GM19351 (cell line): ENCODE measurements around the gene XRN2.

Experiments used
- ATAC-seq: cut with Tn5 transposase; IDR thresholded peaks from one replicate; pipeline ENCODE4 v1.9.1; 2021; ENCODE audit warnings: mild to moderate bottlenecking, moderate library complexity; ENCODE audit not compliant: unreplicated experiment

XRN2 gene

DNA sequence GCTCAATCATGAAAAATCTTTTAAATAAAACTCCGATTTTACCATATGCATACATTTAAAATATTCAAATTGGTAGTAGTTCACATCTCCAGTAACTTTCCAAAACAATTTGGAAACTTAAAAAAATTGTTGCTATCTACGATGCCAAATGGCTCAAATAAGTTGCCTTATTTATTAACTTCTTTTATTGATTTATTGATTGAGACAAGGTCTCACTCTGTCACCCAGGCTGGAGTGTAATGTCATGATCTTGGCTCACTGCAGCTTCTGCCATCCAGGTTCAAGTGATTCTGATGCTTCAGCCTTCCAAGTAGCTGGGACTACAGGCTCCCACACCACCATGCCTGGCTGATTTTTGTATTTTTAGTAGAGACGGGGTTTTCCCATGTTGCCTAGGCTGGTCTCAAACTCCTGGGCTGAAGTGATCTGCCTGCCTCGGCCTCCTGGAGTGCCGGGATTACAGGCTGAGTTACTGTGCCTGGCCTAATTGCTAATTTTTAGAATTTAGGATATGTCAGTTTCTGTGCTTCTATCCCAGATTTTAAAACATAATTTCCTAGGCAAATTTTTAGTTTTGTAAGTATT is 81.3 kb downstream of the XRN2 start:
- ATAC-seq = no peak

DNA sequence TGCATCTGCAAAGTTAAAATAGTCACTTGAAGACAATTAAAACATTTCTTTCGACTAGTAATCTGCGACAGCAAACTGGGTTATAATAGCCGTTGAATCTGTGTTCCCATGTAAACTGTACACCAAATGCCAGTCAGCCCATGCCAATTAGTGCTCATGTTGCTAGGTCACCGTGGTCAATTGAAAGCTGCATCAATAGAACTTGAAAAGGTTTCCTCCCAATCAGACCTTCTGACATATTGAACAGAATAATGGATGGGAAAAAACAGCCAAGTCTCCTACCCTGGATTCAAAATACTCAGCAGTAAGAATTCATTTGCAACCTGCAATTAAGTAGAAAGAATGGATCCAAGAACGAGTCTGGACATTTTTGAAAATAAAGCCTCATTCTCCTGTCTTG is 83.0 kb downstream of the XRN2 start:
- ATAC-seq = no peak

- no peak for ATAC-seq
These were observed 84.4 kb downstream of the XRN2 start for GRCh38 chr20:21387528-21387927.

DNA sequence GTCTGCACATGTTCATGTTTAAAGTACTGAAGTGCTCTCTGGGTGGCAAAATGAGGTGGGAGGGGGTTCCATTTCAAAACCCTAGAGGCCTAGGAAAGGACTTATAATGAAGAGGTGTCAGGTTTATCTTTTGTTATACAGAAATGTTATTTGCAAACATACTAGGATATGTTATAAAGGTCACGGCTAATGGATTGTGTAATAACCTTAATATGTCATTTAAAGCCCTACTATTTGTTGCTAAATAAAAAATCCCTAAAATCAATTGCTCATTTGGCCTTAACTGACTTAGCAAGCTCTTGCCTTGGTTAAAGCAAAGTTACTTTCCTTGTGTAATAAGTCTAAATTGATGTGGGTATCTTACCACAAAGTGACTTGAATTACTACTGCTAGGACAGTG is 85.4 kb downstream of the XRN2 start:
- ATAC-seq = no peak

DNA sequence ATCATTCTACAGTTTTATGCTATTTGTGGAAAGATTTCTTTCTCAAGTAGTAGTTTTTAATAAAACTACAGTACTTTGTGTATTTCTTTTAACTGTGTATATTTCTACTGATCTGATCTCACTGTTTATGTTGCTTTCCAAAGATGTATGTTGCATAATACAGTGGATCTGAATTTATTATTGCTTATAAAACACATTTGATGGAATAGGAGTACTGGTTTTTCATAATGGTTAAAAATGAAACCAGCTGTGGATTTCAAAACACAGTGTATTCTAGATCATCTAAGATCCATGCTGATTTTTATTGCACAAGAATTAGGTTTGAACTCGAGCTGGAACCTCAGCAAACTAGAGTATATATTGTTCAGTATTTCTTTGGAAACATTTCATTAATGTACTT is 86.2 kb downstream of the XRN2 start:
- ATAC-seq = no peak

GRCh38 chr20:21390768-21391167 is 87.6 kb downstream of the XRN2 start:
- no peak for ATAC-seq

GRCh38 chr20:21391185-21391971 is 88.2 kb downstream of the XRN2 start:
- no peak for ATAC-seq

- no peak for ATAC-seq
These were observed 88.8 kb downstream of the XRN2 start for GRCh38 chr20:21391972-21392352.

GRCh38 chr20:21393166-21393565 is 90.0 kb downstream of the XRN2 start:
- ATAC-seq = no peak

- ATAC-seq = no peak
These were observed 90.8 kb downstream of the XRN2 start for GRCh38 chr20:21393816-21394519.

DNA sequence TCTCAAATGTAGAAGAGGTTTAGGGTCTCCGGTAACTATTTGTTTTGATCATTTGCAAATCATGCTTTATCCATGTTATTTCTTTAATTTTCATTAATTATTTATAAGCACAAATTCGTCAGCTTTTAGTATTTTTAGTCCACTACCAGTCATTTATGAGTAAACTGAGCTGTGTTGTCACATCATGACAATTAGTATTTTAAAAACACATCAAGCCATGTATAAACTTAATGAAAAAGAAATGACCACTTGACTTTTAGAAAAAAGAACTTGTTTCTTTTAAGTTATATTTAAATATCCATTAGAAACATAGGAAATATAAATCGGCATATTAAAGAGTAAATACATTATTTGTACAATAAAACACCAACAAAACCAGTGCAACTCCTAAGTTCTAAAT is 91.4 kb downstream of the XRN2 start:
- ATAC-seq = no peak

DNA sequence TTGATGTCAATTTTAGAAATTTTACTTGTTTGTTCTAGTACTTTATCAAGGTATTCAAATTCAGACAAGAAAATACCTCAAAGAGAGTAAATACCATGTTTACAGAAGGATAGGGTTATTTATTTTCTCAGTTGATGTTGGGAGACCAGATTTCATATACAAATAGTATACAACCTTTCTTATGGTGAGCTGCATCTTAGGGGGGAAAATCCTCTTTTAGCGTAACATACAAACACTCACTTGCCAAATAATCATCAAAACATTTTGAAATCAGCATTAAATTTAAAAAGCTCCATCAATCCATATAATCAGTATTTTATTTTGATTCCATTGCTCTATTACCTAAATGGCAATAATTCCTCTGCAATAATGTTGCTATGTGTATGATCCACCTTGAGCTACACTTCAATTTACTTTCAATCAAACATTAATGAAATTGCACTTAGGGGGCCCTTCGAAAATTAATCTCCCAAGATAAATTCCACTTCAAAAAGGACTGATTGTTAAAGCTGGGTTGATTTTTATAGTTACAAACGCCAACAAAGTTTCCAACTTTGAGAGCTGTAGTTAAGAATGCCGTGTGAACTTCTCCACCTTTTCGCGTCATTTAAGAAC is 92.0 kb downstream of the XRN2 start:
- ATAC-seq = no peak

- peak; percentile 49 for ATAC-seq
These were observed 92.8 kb downstream of the XRN2 start for GRCh38 chr20:21395666-21396598.

- no peak for ATAC-seq
These were observed 93.6 kb downstream of the XRN2 start for GRCh38 chr20:21396599-21397340.

DNA sequence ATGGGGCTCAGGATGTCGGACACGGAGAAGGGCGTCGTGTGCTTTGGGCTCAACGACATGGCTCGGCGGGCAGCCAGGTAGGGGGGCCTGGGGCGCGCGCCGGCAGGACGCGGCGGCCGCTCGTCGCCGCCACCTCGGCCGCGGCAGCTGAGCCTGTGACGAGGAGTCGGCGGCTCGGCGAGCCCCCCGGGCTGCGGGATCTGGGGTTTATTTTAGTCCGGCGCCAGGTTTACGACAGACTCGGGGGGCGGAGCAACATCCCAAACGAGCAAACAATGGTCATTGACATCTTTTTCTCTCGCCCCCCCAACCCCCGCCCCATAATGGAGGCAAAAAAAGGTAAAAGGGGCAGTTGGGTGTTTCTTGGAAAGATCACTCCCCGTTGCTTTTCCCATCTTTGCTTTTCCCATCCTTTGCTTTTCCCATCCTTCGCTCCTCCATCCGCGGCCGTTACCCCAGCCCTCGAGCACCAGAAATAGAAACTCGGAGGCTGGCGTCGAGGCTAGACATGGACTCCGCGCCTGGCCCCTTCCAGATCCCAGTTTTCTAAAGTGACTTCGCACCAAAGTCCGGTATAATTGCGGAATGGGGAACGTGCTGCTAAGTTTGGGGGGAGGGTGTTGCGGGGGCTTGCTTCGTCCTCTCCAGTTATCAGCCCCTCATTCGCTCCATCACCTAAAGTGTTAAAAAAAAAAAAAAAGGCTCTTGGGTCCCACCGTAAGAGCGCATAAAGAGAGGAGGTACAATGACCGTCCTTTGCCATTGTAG is 94.4 kb downstream of the XRN2 start, which contains the start of gene NKX2-4:
Gene NKX2-4 (minus strand): TSS at position 186 of the 768 bp plus-strand sequence. CDS start 127 bp downstream, at position 59.
- no peak for ATAC-seq

GRCh38 chr20:21398109-21399004 is 95.2 kb downstream of the XRN2 start:
- no peak for ATAC-seq

GRCh38 chr20:21399005-21399475 is 95.9 kb downstream of the XRN2 start:
- ATAC-seq = no peak

- no peak for ATAC-seq
These were observed 108.6 kb downstream of the XRN2 start for GRCh38 chr20:21411725-21412124.
